Medulla oblongata (tissue), 1 donor: Measurements from ENCODE around the gene MAP3K2.
"Not testable (repeated sequence)": the region's sequence is repeated elsewhere in the genome, so short reads cannot be mapped to it uniquely, and the experiment has no call there.

Experiments used
- DNase-seq: peaks from one replicate; pipeline ENCODE4 v3.0.0-alpha.2; 2015; ENCODE audit errors: extremely low spot score

The MAP3K2 gene

DNA sequence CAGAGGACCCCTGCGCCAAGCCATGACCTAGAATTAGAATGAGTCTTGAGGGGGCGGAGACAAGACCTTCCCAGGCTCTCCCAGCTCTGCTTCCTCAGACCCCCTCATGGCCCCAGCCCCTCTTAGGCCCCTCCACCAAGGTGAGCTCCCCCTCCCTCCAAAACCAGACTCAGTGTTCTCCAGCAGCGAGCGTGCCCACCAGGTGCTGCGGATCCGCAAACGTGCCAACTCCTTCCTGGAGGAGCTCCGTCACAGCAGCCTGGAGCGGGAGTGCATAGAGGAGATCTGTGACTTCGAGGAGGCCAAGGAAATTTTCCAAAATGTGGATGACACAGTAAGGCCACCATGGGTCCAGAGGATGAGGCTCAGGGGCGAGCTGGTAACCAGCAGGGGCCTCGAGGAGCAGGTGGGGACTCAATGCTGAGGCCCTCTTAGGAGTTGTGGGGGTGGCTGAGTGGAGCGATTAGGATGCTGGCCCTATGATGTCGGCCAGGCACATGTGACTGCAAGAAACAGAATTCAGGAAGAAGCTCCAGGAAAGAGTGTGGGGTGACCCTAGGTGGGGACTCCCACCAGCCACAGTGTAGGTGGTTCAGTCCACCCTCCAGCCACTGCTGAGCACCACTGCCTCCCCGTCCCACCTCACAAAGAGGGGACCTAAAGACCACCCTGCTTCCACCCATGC, 33.5 kb upstream of the MAP3K2 start:
- no peak for DNase-seq

DNA sequence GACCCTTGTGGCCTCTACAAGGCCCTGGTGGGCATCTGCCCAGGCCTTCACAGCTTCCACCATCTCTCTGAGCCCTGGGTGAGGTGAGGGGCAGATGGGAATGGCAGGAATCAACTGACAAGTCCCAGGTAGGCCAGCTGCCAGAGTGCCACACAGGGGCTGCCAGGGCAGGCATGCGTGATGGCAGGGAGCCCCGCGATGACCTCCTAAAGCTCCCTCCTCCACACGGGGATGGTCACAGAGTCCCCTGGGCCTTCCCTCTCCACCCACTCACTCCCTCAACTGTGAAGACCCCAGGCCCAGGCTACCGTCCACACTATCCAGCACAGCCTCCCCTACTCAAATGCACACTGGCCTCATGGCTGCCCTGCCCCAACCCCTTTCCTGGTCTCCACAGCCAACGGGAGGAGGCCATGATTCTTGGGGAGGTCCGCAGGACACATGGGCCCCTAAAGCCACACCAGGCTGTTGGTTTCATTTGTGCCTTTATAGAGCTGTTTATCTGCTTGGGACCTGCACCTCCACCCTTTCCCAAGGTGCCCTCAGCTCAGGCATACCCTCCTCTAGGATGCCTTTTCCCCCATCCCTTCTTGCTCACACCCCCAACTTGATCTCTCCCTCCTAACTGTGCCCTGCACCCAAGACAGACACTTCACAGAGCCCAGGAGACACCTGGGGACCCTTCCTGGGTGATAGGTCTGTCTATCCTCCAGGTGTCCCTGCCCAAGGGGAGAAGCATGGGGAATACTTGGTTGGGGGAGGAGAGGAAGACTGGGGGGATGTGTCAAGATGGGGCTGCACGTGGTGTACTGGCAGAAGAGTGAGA, 32.5 kb upstream of the MAP3K2 start:
- DNase-seq: no peak

DNA sequence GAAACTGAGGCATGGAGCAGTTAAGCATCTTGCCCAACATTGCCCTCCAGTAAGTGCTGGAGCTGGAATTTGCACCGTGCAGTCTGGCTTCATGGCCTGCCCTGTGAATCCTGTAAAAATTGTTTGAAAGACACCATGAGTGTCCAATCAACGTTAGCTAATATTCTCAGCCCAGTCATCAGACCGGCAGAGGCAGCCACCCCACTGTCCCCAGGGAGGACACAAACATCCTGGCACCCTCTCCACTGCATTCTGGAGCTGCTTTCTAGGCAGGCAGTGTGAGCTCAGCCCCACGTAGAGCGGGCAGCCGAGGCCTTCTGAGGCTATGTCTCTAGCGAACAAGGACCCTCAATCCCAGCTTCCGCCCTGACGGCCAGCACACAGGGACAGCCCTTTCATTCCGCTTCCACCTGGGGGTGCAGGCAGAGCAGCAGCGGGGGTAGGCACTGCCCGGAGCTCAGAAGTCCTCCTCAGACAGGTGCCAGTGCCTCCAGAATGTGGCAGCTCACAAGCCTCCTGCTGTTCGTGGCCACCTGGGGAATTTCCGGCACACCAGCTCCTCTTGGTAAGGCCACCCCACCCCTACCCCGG, 31.8 kb upstream of the MAP3K2 start:
- DNase-seq: no peak

GRCh38 chr2:127419112-127419430, 31.3 kb upstream of the MAP3K2 start:
- no peak for DNase-seq

DNA sequence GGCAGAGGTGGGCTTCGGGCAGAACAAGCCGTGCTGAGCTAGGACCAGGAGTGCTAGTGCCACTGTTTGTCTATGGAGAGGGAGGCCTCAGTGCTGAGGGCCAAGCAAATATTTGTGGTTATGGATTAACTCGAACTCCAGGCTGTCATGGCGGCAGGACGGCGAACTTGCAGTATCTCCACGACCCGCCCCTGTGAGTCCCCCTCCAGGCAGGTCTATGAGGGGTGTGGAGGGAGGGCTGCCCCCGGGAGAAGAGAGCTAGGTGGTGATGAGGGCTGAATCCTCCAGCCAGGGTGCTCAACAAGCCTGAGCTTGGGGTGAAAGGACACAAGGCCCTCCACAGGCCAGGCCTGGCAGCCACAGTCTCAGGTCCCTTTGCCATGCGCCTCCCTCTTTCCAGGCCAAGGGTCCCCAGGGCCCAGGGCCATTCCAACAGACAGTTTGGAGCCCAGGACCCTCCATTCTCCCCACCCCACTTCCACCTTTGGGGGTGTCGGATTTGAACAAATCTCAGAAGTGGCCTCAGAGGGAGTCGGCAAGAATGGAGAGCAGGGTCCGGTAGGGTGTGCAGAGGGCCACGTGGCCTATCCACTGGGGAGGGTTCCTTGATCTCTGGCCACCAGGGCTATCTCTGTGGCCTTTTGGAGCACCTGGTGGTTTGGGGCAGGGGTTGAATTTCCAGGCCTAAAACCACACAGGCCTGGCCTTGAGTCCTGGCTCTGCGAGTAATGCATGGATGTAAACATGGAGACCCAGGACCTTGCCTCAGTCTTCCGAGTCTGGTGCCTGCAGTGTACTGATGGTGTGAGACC, 30.7 kb upstream of the MAP3K2 start, which contains the start of gene PROC:
Gene PROC, plus strand, starts transcription at position 128 of the 812 bp plus-strand sequence. CDS start 1,516 bp downstream, outside the sequence.
- DNase-seq: no peak

GRCh38 chr2:127417406-127417805, 29.6 kb upstream of the MAP3K2 start:
- DNase-seq: no peak

GRCh38 chr2:127416506-127417001, 28.8 kb upstream of the MAP3K2 start:
- DNase-seq: no peak

- peak; percentile 51 for DNase-seq
Measured at GRCh38 chr2:127415593-127416505, 28.1 kb upstream of the MAP3K2 start.

- DNase-seq: no peak
Measured at GRCh38 chr2:127414638-127415592, 27.1 kb upstream of the MAP3K2 start.

DNA sequence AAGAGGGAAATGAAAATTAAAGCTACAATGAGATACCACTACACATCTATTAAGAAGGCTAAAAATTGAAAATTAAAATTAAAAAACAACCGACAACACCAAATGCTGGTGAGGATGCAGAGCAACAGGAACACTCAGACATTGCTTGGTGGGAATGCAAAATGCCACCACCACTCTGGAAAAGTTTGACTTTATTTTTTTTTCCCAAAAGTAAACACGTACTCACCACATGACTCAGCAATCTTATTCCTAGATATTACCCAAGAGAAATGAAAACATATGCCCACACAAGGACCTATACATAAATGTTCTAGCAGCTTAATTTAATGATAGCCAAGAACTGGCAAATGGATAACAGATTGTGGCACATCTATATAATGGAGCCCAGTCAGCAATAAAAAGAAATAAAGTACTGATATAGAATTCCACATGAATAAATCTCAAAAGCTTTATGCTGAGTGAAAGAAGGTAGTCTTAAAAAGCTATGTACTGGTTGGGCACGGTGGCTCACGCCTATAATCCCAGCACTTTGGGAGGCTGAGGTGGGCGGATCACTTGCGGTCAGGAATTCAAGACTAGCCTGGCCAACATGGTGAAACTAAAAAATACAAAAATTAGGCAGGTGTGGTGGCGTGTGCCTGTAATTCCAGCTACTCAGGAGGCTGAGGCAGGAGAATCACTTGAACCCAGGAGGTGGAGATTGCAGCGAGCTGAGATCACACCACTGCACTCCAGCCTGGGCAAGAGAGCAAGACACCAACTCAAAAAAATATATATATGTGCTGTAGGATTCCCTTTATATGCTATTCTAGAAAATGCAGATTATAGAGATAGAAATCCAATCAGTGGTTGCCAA, 26.2 kb upstream of the MAP3K2 start:
- DNase-seq: no peak

DNA sequence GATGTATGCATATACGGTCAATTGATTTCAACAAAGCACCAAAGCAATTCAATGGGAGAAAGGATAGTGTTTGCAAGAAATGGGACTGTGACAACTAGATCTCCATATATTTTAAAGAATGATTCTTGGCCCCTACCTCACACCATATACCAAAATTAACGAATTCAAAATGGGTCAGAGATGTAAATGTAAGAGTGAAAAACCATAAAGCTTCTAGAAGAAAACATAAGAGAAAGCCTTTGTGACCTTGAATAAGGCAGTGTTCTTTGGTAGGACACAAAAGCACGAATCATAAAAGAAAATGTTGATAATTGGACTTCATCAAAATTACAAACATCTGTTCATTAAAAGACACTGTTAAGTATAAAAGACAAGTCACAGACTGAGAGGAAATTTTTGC, 25.4 kb upstream of the MAP3K2 start:
- DNase-seq: no peak

DNA sequence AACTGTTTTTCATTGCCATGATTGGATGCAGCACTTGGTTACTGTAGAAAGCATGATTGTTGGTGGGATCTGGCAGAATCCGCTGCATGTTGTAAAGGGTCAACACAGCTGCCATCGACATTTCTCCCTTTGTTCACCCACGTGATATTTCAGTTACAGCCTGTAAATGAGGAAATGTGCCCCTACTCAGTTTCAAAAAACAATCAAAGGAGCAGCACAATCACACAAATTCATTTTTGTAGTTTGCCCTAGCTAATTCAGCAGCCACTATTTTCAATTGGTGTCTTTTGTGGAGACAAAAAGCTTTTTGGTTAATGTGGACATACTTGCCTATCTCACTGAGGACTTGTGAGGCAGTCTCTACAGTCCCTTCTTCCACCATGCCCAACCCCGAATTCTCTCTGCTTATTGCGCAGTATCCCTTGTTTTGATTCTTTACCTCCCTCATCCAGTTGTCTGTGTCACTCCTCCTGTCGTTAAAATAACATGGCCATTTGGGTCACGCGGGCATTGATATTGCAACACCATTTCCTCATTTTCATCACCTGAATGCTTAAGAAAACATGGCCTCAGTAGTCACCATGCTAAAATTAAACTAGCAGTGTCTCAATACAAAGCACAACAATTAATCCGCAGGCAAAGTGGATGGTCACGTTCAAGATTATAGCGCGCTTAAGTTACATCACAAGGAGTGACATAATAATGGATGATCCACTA, 24.0 kb upstream of the MAP3K2 start:
- peak; percentile 57 for DNase-seq

GRCh38 chr2:127410871-127411652, 23.3 kb upstream of the MAP3K2 start:
- no peak for DNase-seq

DNA sequence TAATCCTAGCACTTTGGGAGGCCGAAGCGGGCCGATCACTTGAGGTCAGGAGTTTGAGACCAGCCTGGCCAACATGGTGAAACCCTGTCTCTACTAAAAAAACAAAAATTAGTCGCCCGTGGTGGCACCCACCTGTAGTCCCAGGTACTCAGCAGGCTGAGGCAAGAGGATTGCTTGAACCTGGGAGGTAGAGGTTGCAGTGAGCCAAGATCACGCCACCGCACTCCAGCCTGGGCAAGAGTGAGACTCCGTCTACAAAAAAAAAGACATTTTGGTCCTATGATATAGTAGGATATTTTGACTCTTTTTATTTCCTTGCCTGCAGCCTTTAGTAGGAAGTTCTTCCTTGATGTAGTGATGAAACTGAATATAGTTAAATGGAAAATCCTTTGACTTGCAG, 21.9 kb upstream of the MAP3K2 start:
- not testable (repeated sequence) for DNase-seq

DNA sequence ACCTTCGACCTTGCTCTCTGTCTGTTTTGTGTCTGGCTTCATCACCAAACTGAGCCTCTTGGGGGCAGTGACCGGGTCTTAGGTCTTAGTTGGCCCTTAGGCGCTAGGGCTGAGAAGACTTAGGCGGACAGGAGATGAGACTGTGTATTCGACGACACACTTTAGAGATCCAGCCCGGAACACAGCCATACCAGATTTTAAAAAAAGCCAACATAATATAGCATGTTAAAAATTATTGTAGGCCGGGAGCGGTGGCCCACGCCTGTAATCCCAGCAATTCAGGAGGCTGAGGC, 21.0 kb upstream of the MAP3K2 start:
- no peak for DNase-seq

DNA sequence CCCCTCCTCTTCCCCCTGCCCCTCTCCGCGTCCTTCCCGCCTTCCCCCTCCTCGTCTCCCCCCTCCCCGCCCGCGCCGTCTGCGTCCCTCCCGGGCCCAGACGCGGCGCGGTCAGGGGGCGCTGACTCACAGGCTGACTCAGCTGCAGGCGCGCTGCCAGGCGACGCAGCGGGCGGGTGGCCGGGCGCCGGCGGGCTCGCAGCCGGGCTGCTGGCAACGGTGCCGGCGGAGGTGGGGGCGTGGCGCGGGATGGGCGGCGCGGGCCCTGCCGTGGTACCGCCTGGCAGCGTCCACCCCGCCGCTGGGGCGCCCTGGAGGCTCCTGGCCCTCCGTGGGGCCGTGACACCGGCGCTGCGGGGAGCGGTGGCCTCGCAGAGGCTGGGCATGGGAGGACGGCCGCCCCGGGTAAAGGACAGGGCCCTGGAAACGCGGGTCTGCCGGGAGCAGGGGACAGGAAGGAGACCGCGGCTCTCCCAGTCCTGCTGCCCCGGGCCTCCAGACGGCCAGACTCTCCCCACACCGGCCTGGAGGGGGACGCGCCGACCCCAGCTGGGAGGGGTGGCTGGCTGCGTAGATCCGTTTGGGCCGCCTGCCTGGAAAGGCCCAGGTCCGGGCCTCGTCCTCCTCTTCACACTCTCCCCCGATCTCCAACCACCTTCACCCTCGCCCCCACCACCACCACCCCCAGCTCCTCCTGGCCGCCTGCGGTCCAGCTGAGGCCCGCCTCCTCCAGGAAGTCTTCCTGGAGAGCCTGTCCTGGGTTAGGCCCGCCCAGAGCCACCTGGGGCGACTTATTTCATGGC, 20.4 kb upstream of the MAP3K2 start:
- peak; percentile 94 for DNase-seq

- DNase-seq: no peak
Measured at GRCh38 chr2:127407661-127408003, 19.9 kb upstream of the MAP3K2 start.
